ENCODE results near the gene TXNDC16.

TXNDC16 gene

GRCh38 chr14:52553002-52553670 is 831 bp upstream of the TXNDC16 start:
- H3K27me3 Mint-ChIP-seq, result peaks cover 0 to 4% of the 10 kb centered on the region in 2 donors
- no peaks in the 10 kb centered on the region for H3K9me3 Mint-ChIP-seq
- peak overlapping the region; percentile 94 to 95 for H3K4me3 Mint-ChIP-seq
- no peaks in the 10 kb centered on the region for H3K36me3 Mint-ChIP-seq
- peak overlapping the region; percentile 68 for H3K27ac Mint-ChIP-seq
- peak; percentile 33 for DNase-seq
- H3K4me1 Mint-ChIP-seq, result peaks cover 15 to 24% of the 10 kb centered on the region in 2 donors
- peak; percentile 41 to 47 for ATAC-seq (replicated peaks)

DNA sequence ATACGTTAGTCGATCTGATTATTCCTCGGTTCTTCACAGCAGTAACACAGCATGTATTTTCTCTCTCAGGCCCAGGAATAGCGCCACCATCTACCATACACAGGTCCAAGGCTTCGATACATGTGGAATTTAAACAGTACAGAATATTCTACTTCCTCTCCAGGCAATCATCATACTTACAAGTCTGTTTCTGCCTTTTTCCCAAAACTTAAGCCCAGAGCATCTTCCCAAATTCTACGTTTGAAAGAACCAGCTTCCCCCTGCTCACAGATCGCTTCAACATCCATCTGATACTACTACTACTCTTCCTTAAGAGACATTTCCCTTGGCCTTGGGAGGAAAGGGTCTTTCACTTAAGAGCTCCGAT is 626 bp downstream of the TXNDC16 start:
- peak overlapping the region; percentile 94 to 95 for H3K4me3 Mint-ChIP-seq
- H3K27ac Mint-ChIP-seq, result peak overlapping the region; percentile 95
- peaks cover 15 to 24% of the 10 kb centered on the region in 2 donors for H3K4me1 Mint-ChIP-seq
- peaks cover 0 to 4% of the 10 kb centered on the region in 2 donors for H3K27me3 Mint-ChIP-seq
- DNase-seq (no peak), ATAC-seq (replicated peaks) (no peak)
- no peaks in the 10 kb centered on the region for H3K36me3 Mint-ChIP-seq
- no peaks in the 10 kb centered on the region for H3K9me3 Mint-ChIP-seq

GRCh38 chr14:52551205-52551604 is 1.1 kb downstream of the TXNDC16 start:
- Mint-ChIP-seq H3K27ac (peak overlapping the region; percentile 75), H3K36me3 (no peaks in the 10 kb centered on the region), H3K4me3 (peak overlapping the region; percentile 94 to 95), H3K27me3 (peaks cover 0 to 4% of the 10 kb centered on the region in 2 donors), H3K9me3 (no peaks in the 10 kb centered on the region), H3K4me1 (peaks cover 15 to 28% of the 10 kb centered on the region in 2 donors)
- ATAC-seq (replicated peaks) (no peak), DNase-seq (no peak)

GRCh38 chr14:52550661-52551060 is 1.6 kb downstream of the TXNDC16 start:
- H3K9me3 Mint-ChIP-seq, result no peaks in the 10 kb centered on the region
- peaks cover 19 to 33% of the 10 kb centered on the region in 2 donors for H3K4me1 Mint-ChIP-seq
- DNase-seq (no peak), ATAC-seq (replicated peaks) (no peak)
- H3K36me3 Mint-ChIP-seq, result no peaks in the 10 kb centered on the region
- no peak overlapping the region for H3K27ac Mint-ChIP-seq
- peaks cover 0 to 4% of the 10 kb centered on the region in 2 donors for H3K27me3 Mint-ChIP-seq
- H3K4me3 Mint-ChIP-seq, result no peak overlapping the region

GRCh38 chr14:52547526-52547925 is 4.8 kb downstream of the TXNDC16 start:
- peaks cover 12 to 26% of the 10 kb centered on the region in 2 donors for H3K4me1 Mint-ChIP-seq
- H3K27me3 Mint-ChIP-seq, result no peaks in the 10 kb centered on the region
- no peak overlapping the region for H3K27ac Mint-ChIP-seq
- DNase-seq (no peak), ATAC-seq (replicated peaks) (no peak)
- no peak overlapping the region for H3K4me3 Mint-ChIP-seq
- H3K36me3 Mint-ChIP-seq, result no peaks in the 10 kb centered on the region
- no peaks in the 10 kb centered on the region for H3K9me3 Mint-ChIP-seq

- ATAC-seq (replicated peaks), result no peak
- no peak overlapping the region for H3K27ac Mint-ChIP-seq
- H3K9me3 Mint-ChIP-seq, result no peaks in the 10 kb centered on the region
- H3K27me3 Mint-ChIP-seq, result no peaks in the 10 kb centered on the region
- peaks cover 12 to 25% of the 10 kb centered on the region in 2 donors for H3K4me1 Mint-ChIP-seq
- H3K4me3 Mint-ChIP-seq, result no peak overlapping the region
- DNase-seq, result no peak
- H3K36me3 Mint-ChIP-seq, result no peaks in the 10 kb centered on the region
Observed at GRCh38 chr14:52547027-52547426, 5.3 kb downstream of the TXNDC16 start.

DNA sequence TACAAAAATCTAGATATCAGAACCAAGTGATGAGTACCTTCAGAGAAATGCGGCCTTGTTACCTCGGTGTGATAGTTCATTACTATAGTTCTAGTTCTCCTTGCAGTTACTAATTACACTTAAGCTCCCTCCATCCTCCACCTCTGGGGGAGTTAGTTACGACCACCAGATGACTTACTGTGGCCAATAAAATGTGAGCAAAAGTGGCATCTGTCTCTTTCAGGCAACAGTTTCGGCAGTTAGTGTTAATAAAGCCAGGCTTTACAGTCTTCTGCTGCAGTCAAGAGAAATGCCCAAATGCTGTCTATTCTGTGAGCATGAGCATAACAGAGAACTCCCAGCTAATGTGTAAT is 6.0 kb downstream of the TXNDC16 start:
- Mint-ChIP-seq H3K27ac (no peak overlapping the region), H3K27me3 (no peaks in the 10 kb centered on the region), H3K4me3 (no peak overlapping the region), H3K36me3 (no peaks in the 10 kb centered on the region), H3K4me1 (peaks cover 7 to 20% of the 10 kb centered on the region in 2 donors), H3K9me3 (no peaks in the 10 kb centered on the region)
- no peak for DNase-seq
- ATAC-seq (replicated peaks), result no peak

- H3K27ac Mint-ChIP-seq, result no peak overlapping the region
Observed at GRCh38 chr14:52545584-52546317, 6.6 kb downstream of the TXNDC16 start.

GRCh38 chr14:52538623-52539022 is 13.7 kb downstream of the TXNDC16 start:
- H3K4me1 Mint-ChIP-seq, result peaks cover 8 to 17% of the 10 kb centered on the region in 2 donors
- H3K27me3 Mint-ChIP-seq, result no peaks in the 10 kb centered on the region
- no peak overlapping the region for H3K4me3 Mint-ChIP-seq
- H3K36me3 Mint-ChIP-seq, result peaks cover 10 to 27% of the 10 kb centered on the region in 2 donors
- no peak overlapping the region for H3K27ac Mint-ChIP-seq
- no peak for DNase-seq
- ATAC-seq (replicated peaks), result no peak
- no peaks in the 10 kb centered on the region for H3K9me3 Mint-ChIP-seq

More at GRCh38 chr14:52545584-52546317, 6.6 kb downstream of the TXNDC16 start:
- no peak for ATAC-seq (replicated peaks)
- DNase-seq, result no peak
- Mint-ChIP-seq H3K27me3 (no peaks in the 10 kb centered on the region), H3K4me1 (peaks cover 4 to 15% of the 10 kb centered on the region in 2 donors), H3K4me3 (no peak overlapping the region), H3K9me3 (no peaks in the 10 kb centered on the region), H3K36me3 (no peaks in the 10 kb centered on the region)

DNA sequence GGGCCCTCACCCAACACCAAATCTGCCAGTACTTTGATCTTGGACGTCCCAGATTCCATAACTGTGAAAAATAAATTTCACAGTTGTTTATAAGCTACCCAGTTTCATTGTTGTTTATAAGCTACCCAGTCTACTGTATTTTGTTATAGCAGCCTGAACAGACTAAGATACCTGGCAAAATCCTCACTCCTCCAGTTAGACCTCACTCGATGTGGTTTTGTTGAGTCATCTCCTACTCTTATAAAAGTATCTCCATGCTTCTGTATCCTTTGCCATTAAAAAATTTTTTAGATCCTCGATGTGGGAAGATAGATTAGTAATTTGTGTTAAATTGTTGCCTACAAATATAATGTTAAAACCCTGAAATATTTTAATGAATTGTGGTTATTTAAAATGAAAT is 16.0 kb downstream of the TXNDC16 start:
- Mint-ChIP-seq H3K36me3 (peaks cover 10 to 32% of the 10 kb centered on the region in 2 donors), H3K4me1 (peaks cover 8 to 17% of the 10 kb centered on the region in 2 donors), H3K27me3 (no peaks in the 10 kb centered on the region), H3K9me3 (no peaks in the 10 kb centered on the region), H3K27ac (no peak overlapping the region), H3K4me3 (no peak overlapping the region)
- DNase-seq (no peak), ATAC-seq (replicated peaks) (no peak)

DNA sequence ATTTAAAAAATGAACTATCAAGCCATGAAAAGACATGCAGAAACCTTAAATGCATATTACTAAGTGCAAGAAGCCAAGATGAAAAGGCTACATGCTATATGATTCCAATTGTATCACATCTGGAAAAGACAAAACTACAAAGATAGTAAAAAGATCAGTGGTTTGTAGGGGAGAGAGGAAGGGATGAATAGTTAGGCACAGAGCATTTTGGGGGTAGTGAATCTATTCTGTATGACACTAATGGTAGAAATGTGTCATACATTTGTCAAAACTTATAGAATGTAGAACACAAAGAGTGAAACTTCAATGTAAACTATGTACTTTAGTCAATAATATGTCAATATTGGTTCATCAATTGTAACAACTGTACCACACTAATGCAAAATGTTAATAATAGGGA is 20.8 kb downstream of the TXNDC16 start:
- ATAC-seq (replicated peaks), result no peak
- H3K27ac Mint-ChIP-seq, result no peak overlapping the region

GRCh38 chr14:52527052-52527451 is 25.3 kb downstream of the TXNDC16 start:
- H3K9me3 Mint-ChIP-seq, result no peaks in the 10 kb centered on the region
- no peak for DNase-seq
- H3K27me3 Mint-ChIP-seq, result no peaks in the 10 kb centered on the region
- ATAC-seq (replicated peaks), result no peak
- peaks cover 0 to 2% of the 10 kb centered on the region in 2 donors for H3K36me3 Mint-ChIP-seq
- no peaks in the 10 kb centered on the region for H3K4me1 Mint-ChIP-seq
- no peak overlapping the region for H3K27ac Mint-ChIP-seq
- H3K4me3 Mint-ChIP-seq, result no peak overlapping the region

More for the DNA sequence above, 20.8 kb downstream of the TXNDC16 start:
- H3K9me3 Mint-ChIP-seq, result no peaks in the 10 kb centered on the region
- no peaks in the 10 kb centered on the region for H3K4me1 Mint-ChIP-seq
- no peaks in the 10 kb centered on the region for H3K27me3 Mint-ChIP-seq
- no peak for DNase-seq
- H3K4me3 Mint-ChIP-seq, result no peak overlapping the region
- peaks cover 10 to 28% of the 10 kb centered on the region in 2 donors for H3K36me3 Mint-ChIP-seq

GRCh38 chr14:52522581-52523345 is 29.5 kb downstream of the TXNDC16 start:
- Mint-ChIP-seq H3K27ac (no peak overlapping the region), H3K36me3 (peaks cover 0 to 2% of the 10 kb centered on the region in 2 donors), H3K4me1 (no peaks in the 10 kb centered on the region), H3K4me3 (no peak overlapping the region), H3K27me3 (no peaks in the 10 kb centered on the region), H3K9me3 (no peaks in the 10 kb centered on the region)
- ATAC-seq (replicated peaks), result no peak
- DNase-seq, result no peak

DNA sequence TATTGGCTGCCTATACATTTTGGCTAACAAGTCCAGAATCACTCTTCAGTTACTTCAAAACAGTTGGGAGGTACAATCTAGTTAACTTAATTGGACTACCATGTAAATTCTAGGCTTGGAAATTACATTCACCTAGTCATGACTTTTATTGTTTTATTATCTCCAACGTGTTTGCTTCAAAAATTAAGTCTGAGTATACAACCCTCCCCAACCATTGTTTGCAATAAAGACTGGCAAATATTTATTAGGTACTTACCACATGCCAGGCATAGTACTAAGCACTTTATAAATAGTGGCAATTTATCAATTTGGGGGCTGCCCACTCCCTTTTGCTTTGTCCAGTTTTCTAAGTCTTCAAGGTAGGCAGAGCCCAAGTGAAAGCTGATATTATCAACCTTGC is 30.3 kb downstream of the TXNDC16 start:
- Mint-ChIP-seq H3K4me1 (no peaks in the 10 kb centered on the region), H3K9me3 (no peaks in the 10 kb centered on the region), H3K27ac (no peak overlapping the region), H3K4me3 (no peak overlapping the region), H3K27me3 (no peaks in the 10 kb centered on the region), H3K36me3 (peaks cover 0 to 2% of the 10 kb centered on the region in 2 donors)
- DNase-seq (no peak), ATAC-seq (replicated peaks) (no peak)
